Esophagus muscularis mucosa (tissue), 4 donors: Measurements from ENCODE around the gene CD74. TPM values are rescaled to one million over a fixed set of nuclear protein-coding genes. Genes with fewer than 3 reads are reported as not detected.

Source experiments
- DNase-seq: peaks from one replicate; pipeline ENCODE4 v3.0.0-alpha.2; 2017; ENCODE audit errors: extremely low spot score
- H3K27ac ChIP-seq, 4 donors: fragments of 200-600 bp; sonication (generic); replicated peaks in 1 of 4; 1 replicate in 3 of 4; 2 replicates in 1 of 4; pipeline ENCODE4 v1.5.1; 2016 to 2019; ENCODE audit warnings: mild to moderate bottlenecking in 1 of 4
- H3K27me3 ChIP-seq, 4 donors: fragments of 200-600 bp; sonication (generic); one replicate each; pipeline versions ENCODE4 v1.5.1 to v1.6.0; 2016 to 2019
- H3K36me3 ChIP-seq, 4 donors: fragments of 200-600 bp; sonication (generic); one replicate each; pipeline ENCODE4 v1.5.1; 2016 to 2019
- H3K4me1 ChIP-seq, 4 donors: fragments of 200-600 bp; sonication (generic); one replicate each; pipeline ENCODE4 v1.5.1; 2016 to 2019
- H3K4me3 ChIP-seq, 4 donors: fragments of 200-600 bp; sonication (generic); 1 replicate in 2 of 4; 2 replicates in 2 of 4; pipeline ENCODE4 v1.5.1; 2016 to 2019; ENCODE audit warnings: mild to moderate bottlenecking in 4 of 4, moderate library complexity in 1 of 4
- H3K9me3 ChIP-seq, 4 donors: fragments of 200-600 bp; sonication (generic); 1 replicate in 3 of 4; 2 replicates in 1 of 4; pipeline ENCODE4 v1.5.1; 2016 to 2019
- EP300 ChIP-seq: sonication (generic); formaldehyde crosslinking; IDR thresholded peaks from one replicate; pipeline ENCODE4 v1.6.1; 2017; ENCODE audit warnings: antibody characterized with exemption
- POLR2A ChIP-seq: fragments of 450-650 bp; IDR thresholded peaks from one replicate; pipeline ENCODE4 v1.6.1; 2017; ENCODE audit warnings: antibody characterized with exemption, moderate library complexity, mild to moderate bottlenecking, low read depth
- POLR2AphosphoS5 ChIP-seq, 2 donors: sonication (generic); formaldehyde crosslinking; IDR thresholded peaks; one replicate each; pipeline ENCODE4 v1.6.1; 2017; ENCODE audit warnings: antibody characterized with exemption in 2 of 2
- WGBS: methylation state at CpG from one replicate; pipeline ENCODE4 v1.1.5; 2018; 5-methylcytosine and 5-hydroxymethylcytosine counted together
- intact Hi-C: fragments of 100-400 bp; cut with DNase I; formaldehyde crosslinking; loops from one replicate; pipeline ENCODE4 v1.15.1; 2023
- total RNA-seq, 4 donors: library from RNA; depleted of rRNA; stranded (reverse); fragments of >200 nt; gene quantifications; one replicate each; pipeline versions ENCODE4 v1.1.0 to v1.2.1, GENCODE V29; 2016
- TF ChIP-seq, protein P1 (sequence below), 3 experiments: fragments of 200-600 bp in 2 of 3; fragments of 450-650 bp in 1 of 3; sonication (generic) in 2 of 3; IDR thresholded peaks; one replicate each; pipeline ENCODE4 v1.5.1; 2017 to 2019; ENCODE audit warnings: antibody characterized with exemption in 3 of 3, mild to moderate bottlenecking in 2 of 3, moderate library complexity in 1 of 3

Gene CD74
- total RNA-seq, 4 donors from 2014 or later, result 270 to 595 (median 555) TPM

GRCh38 chr5:150394912-150395687 lies 17.6 kb downstream of the CD74 start:
- Histone ChIP-seq H3K4me1 (no peaks in the 10 kb centered on the region), H3K9me3 (no peaks in the 10 kb centered on the region), H3K4me3 (no peak overlapping the region), H3K36me3 (peaks cover 66 to 100% (median 98%) of the 10 kb centered on the region in 4 donors), H3K27ac (no peak overlapping the region), H3K27me3 (no peaks in the 10 kb centered on the region)
- no peak for DNase-seq
- intact Hi-C loops, result no loop called here
- TF ChIP-seq, protein P1, sequence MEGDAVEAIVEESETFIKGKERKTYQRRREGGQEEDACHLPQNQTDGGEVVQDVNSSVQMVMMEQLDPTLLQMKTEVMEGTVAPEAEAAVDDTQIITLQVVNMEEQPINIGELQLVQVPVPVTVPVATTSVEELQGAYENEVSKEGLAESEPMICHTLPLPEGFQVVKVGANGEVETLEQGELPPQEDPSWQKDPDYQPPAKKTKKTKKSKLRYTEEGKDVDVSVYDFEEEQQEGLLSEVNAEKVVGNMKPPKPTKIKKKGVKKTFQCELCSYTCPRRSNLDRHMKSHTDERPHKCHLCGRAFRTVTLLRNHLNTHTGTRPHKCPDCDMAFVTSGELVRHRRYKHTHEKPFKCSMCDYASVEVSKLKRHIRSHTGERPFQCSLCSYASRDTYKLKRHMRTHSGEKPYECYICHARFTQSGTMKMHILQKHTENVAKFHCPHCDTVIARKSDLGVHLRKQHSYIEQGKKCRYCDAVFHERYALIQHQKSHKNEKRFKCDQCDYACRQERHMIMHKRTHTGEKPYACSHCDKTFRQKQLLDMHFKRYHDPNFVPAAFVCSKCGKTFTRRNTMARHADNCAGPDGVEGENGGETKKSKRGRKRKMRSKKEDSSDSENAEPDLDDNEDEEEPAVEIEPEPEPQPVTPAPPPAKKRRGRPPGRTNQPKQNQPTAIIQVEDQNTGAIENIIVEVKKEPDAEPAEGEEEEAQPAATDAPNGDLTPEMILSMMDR (IDR thresholded peaks at IDR 0.05), result no peak
- no peak for TF ChIP-seq EP300
- no peak for TF ChIP-seq POLR2A
- no peak for TF ChIP-seq POLR2AphosphoS5 (IDR thresholded peaks at IDR 0.05)
- 82% methylated on average over 12 of the region's 13 CpGs for whole genome bisulfite sequencing

GRCh38 chr5:150394131-150394530 lies 18.6 kb downstream of the CD74 start:
- H3K27ac ChIP-seq, result no peak overlapping the region
- no peak for DNase-seq
- H3K27me3 ChIP-seq, result no peaks in the 10 kb centered on the region
- H3K4me1 ChIP-seq, result no peaks in the 10 kb centered on the region
- H3K36me3 ChIP-seq, result peaks cover 66 to 100% (median 98%) of the 10 kb centered on the region in 4 donors
- intact Hi-C loops, result no loop called here
- TF ChIP-seq EP300 (no peak), POLR2AphosphoS5 (IDR thresholded peaks at IDR 0.05) (no peak), POLR2A (no peak)
- TF ChIP-seq, protein P1 (IDR thresholded peaks at IDR 0.05), result no peak
- no peaks in the 10 kb centered on the region for H3K9me3 ChIP-seq
- no peak overlapping the region for H3K4me3 ChIP-seq
- 62% methylated on average over 3 of the region's 3 CpGs for WGBS

GRCh38 chr5:150393096-150393645 lies 19.5 kb downstream of the CD74 start:
- Histone ChIP-seq H3K36me3 (peaks cover 71 to 100% (median 97%) of the 10 kb centered on the region in 4 donors), H3K27ac (no peak overlapping the region), H3K4me1 (no peaks in the 10 kb centered on the region), H3K9me3 (no peaks in the 10 kb centered on the region), H3K4me3 (no peak overlapping the region), H3K27me3 (no peaks in the 10 kb centered on the region)
- WGBS, result 83% methylated on average over 3 of the region's 3 CpGs
- no peak for TF ChIP-seq POLR2A
- TF ChIP-seq, protein P1 (IDR thresholded peaks at IDR 0.05), result no peak
- no peak for TF ChIP-seq POLR2AphosphoS5 (IDR thresholded peaks at IDR 0.05)
- TF ChIP-seq EP300, result no peak
- DNase-seq, result no peak
- intact Hi-C loops, result no loop called here

DNA sequence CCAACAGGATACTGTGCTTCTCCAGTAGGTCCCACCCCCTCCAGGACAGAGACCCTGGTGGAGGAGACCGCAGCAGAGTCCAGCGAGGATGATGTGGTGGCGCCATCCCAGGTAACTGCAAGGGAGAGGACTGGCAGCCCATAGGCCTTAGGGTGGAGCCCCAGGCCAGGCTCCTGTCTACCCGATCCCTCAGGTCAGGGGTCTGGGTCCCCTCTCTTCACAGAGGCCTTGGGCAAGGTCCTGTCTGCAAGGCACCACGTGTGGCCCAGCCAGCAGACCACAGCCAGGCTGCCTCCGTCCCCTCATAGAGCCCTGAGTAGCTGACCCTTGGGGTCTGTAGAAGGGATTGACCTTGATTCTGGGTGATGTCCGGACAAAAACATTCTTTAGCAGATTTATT lies 20.0 kb downstream of the CD74 start:
- Histone ChIP-seq H3K4me3 (no peak overlapping the region), H3K9me3 (no peaks in the 10 kb centered on the region), H3K36me3 (peaks cover 76 to 100% (median 98%) of the 10 kb centered on the region in 4 donors), H3K27me3 (no peaks in the 10 kb centered on the region), H3K27ac (no peak overlapping the region), H3K4me1 (no peaks in the 10 kb centered on the region)
- TF ChIP-seq, protein P1 (IDR thresholded peaks at IDR 0.05), result no peak
- TF ChIP-seq POLR2A (no peak), EP300 (no peak), POLR2AphosphoS5 (IDR thresholded peaks at IDR 0.05) (no peak)
- DNase-seq, result no peak
- intact Hi-C loops, result no loop called here
- 98% methylated on average over 6 of the region's 7 CpGs for WGBS
